Testis (tissue), 3 donors: Measurements from ENCODE around the gene EVI5. TPM values are rescaled to one million over a fixed set of nuclear protein-coding genes. Genes with fewer than 3 reads are reported as not detected.
"Not testable (repeated sequence)": the region's sequence is repeated elsewhere in the genome, so short reads cannot be mapped to it uniquely, and the experiment has no call there.

Source experiments
- DNase-seq: peaks from one replicate; pipeline ENCODE4 v3.0.0-alpha.2; 2019
- H3K27ac ChIP-seq, 2 donors: fragments of 200-600 bp; sonication (generic); one replicate each; pipeline ENCODE4 v1.5.1; 2019
- H3K27me3 ChIP-seq: fragments of 200-600 bp; sonication (generic); one replicate; pipeline ENCODE4 v1.5.1; 2019
- H3K36me3 ChIP-seq: fragments of 200-600 bp; sonication (generic); one replicate; pipeline ENCODE4 v1.5.1; 2017; ENCODE audit warnings: low read depth; ENCODE audit errors: missing control alignments
- H3K4me1 ChIP-seq: fragments of 200-600 bp; sonication (generic); one replicate; pipeline ENCODE4 v1.5.1; 2019
- H3K4me3 ChIP-seq, 2 donors: fragments of 200-600 bp; sonication (generic); one replicate each; pipeline ENCODE4 v1.5.1; 2017 to 2019
- H3K9me3 ChIP-seq: fragments of 200-600 bp; sonication (generic); one replicate; pipeline ENCODE4 v1.5.1; 2017
- POLR2A ChIP-seq: fragments of 450-650 bp; IDR thresholded peaks from one replicate; pipeline ENCODE4 v1.6.1; 2017; ENCODE audit warnings: antibody characterized with exemption, mild to moderate bottlenecking, moderate library complexity
- WGBS, 2 donors: methylation state at CpG; one replicate each; pipeline ENCODE4 v1.1.5; 2018; 5-methylcytosine and 5-hydroxymethylcytosine counted together
- intact Hi-C: fragments of 100-400 bp; cut with DNase I; formaldehyde crosslinking; loops from one replicate; pipeline ENCODE4 v1.15.1; 2023; ENCODE audit warnings: low total_unique reads
- polyA plus RNA-seq: library from polyadenylated mRNA; stranded (reverse); fragments of 350-450 nt; fragmentation: Illumina TruSeq; extraction: RNeasy Lipid Tissue Mini Kit (QIAGEN cat#74804); gene quantifications from one replicate; pipeline ENCODE4 v1.2.3, GENCODE V29; 2014; ENCODE audit warnings: low read depth, low replicate concordance; ENCODE audit not compliant: insufficient read depth
- total RNA-seq, 2 donors: library from RNA; depleted of rRNA; stranded (reverse); fragments of >200 nt; gene quantifications; one replicate each; pipeline ENCODE4 v1.2.3, GENCODE V29; 2016
- TF ChIP-seq, protein P1 (sequence below), 3 experiments: fragments of 450-650 bp in 2 of 3; fragments of 200-600 bp in 1 of 3; sonication (generic) in 1 of 3; IDR thresholded peaks; one replicate each; pipeline ENCODE4 v1.5.1; 2016 to 2019; ENCODE audit warnings: antibody characterized with exemption in 3 of 3, mild to moderate bottlenecking in 2 of 3, moderate library complexity in 1 of 3

Gene EVI5
- total and polyA plus RNA-seq, 3 donors from 2014 or later, result 27.0 to 73.9 (median 58.7) TPM

DNA sequence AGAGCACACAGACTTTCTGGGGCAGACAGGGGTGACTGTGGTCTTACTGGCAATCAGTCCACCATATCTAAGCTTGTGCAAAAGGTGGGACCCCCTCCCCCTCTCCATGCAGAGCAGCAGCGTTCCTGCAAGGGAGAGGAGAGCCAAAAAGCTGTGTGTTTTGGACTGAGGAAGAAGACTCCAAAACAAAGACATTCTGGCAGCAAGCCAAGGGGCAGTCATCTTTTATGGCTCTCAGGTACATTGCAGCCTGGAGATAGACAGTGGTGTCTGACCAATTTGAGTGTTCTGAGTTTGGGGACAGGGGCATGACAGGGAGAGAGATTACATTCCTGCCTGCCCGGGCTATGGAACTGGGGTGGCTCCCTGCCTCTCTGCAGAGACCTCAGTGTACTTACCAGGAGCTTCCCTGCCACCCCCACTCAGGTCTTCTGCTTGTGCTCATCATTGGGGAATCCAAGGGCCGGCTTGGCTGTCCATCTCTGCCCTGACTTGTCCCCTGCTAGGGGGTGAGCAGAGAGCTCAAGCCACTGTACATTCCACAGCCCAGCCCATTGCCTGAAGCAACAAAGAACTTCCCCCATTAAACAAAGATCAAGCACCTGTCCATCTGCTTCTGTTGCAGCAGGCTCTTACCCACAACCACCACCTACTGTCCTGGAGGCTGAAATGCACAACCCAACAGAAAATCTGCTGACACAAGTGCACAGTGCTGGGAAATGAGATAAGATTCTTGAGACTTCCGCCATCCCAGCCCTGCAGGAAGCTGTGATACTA is 131.1 kb downstream of the EVI5 start:
- Histone ChIP-seq H3K27me3 (no peaks in the 10 kb centered on the region), H3K4me3 (no peak overlapping the region), H3K27ac (no peak overlapping the region), H3K9me3 (no peaks in the 10 kb centered on the region), H3K36me3 (no peaks in the 10 kb centered on the region), H3K4me1 (no peaks in the 10 kb centered on the region)
- DNase-seq, result no peak
- intact Hi-C loops, result no loop called here
- WGBS, 2 donors, result 96 to 100% methylated on average over 4 of the region's 4 CpGs
- no peak for TF ChIP-seq POLR2A
- TF ChIP-seq, protein P1, sequence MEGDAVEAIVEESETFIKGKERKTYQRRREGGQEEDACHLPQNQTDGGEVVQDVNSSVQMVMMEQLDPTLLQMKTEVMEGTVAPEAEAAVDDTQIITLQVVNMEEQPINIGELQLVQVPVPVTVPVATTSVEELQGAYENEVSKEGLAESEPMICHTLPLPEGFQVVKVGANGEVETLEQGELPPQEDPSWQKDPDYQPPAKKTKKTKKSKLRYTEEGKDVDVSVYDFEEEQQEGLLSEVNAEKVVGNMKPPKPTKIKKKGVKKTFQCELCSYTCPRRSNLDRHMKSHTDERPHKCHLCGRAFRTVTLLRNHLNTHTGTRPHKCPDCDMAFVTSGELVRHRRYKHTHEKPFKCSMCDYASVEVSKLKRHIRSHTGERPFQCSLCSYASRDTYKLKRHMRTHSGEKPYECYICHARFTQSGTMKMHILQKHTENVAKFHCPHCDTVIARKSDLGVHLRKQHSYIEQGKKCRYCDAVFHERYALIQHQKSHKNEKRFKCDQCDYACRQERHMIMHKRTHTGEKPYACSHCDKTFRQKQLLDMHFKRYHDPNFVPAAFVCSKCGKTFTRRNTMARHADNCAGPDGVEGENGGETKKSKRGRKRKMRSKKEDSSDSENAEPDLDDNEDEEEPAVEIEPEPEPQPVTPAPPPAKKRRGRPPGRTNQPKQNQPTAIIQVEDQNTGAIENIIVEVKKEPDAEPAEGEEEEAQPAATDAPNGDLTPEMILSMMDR (IDR thresholded peaks at IDR 0.05), result no peak

DNA sequence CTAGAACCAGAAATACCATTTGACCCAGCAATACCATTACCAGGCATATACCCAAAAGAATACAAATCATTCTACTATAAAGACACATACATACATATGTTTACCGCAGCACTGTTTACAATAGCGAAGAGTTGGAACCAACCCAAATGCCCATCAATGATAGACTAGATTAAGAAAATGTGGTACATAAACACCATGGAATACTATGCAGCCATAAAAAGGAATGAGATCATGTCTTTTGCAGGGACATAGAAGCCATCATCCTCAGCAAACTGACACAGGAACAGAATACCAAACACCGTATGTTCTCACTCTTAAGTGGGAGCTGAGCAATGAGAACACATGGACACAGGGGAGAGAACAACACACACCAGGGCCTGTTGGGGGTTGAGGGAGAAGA is 144.2 kb downstream of the EVI5 start:
- H3K27me3 ChIP-seq, intact Hi-C loops, H3K9me3 ChIP-seq, H3K4me3 ChIP-seq, H3K4me1 ChIP-seq, H3K27ac ChIP-seq, DNase-seq, H3K36me3 ChIP-seq: not testable (repeated sequence)
- WGBS, 2 donors, result 93 to 98% methylated on average over 3 of the region's 3 CpGs

DNA sequence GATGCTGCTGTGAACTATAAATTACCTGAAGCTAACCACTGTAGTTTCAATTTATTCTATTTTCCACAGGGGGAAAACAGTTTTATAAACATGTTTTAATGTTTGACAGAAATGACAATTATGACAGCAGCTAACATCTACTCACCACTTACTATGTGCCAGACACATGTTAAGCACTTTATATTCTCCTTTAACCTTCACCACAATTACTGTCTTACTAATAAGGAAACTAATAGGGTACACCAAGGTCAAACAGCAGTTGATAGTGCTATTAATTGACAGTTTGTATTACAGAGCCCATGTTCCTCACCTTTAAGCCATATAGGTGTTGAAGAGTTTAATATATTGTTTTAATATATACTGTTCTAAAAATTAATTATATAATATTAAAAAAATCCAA is 146.4 kb downstream of the EVI5 start:
- Histone ChIP-seq H3K4me1 (no peaks in the 10 kb centered on the region), H3K4me3 (no peak overlapping the region), H3K27me3 (no peaks in the 10 kb centered on the region), H3K36me3 (no peaks in the 10 kb centered on the region), H3K9me3 (no peaks in the 10 kb centered on the region), H3K27ac (no peak overlapping the region)
- TF ChIP-seq, protein P1 (IDR thresholded peaks at IDR 0.05), result no peak
- no peak for TF ChIP-seq POLR2A
- intact Hi-C loops, result no loop called here
- no peak for DNase-seq

DNA sequence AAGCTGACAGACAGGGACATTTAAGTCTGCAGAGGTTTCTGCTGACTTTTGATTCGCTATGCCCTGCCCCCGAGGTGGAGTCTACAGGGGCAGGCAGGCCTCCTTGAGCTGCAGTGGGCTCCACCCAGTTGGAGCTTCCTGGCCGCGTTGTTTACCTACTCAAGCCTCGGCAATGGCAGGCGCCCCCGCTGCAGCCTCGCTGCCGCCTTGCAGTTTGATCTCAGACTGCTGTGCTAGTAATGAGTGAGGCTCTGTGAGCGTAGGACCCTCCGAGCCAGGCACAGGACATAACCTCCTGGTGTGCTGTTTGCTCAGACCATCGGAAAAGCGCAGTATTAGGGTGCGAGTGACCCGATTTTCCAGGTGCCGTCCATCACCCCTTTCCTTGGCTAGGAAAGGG is 149.7 kb downstream of the EVI5 start:
- H3K4me3 ChIP-seq, H3K36me3 ChIP-seq, H3K27ac ChIP-seq, H3K27me3 ChIP-seq, intact Hi-C loops, DNase-seq, H3K9me3 ChIP-seq, H3K4me1 ChIP-seq: not testable (repeated sequence)
- 96 to 98% methylated on average over 14 to 16 of the region's 16 CpGs for WGBS, 2 donors

DNA sequence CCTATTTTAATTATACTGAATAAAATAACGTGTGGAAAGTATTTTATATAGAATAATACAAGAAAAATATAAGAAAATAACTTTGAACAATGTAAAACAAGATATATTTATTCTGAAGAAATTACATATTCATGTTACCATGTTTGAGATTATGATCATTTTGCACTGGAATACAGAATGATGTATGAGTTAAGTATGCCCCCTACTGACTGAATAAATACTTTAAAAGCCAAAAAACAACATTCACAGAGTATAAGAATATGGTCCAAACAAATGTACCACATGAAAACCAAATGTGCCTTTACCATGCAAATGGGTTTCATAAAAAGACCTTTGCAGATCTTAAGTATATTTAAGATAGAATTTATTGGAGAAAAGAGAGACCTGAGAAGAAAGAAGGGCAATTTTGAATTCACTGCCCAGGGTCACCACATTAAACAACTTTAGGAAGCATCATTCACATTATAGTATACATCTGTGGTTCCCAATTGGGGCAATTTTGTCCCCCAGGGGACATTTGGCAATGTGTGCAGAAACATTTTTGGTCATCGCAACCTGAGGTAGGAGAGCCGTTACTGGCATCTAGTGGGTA is 161.6 kb downstream of the EVI5 start:
- no peak for DNase-seq
- Histone ChIP-seq H3K4me1 (no peaks in the 10 kb centered on the region), H3K4me3 (no peak overlapping the region), H3K36me3 (no peaks in the 10 kb centered on the region), H3K27ac (no peak overlapping the region), H3K9me3 (no peaks in the 10 kb centered on the region), H3K27me3 (no peaks in the 10 kb centered on the region)
- TF ChIP-seq, protein P1 (IDR thresholded peaks at IDR 0.05), result no peak
- TF ChIP-seq POLR2A, result no peak
- 85 to 89% methylated on average over 3 of the region's 3 CpGs for WGBS, 2 donors
- intact Hi-C loops, result no loop called here
